ENCODE results near the gene ZNF592. TPM values are rescaled to one million over a fixed set of nuclear protein-coding genes. Genes with fewer than 3 reads are reported as not detected.

Gene ZNF592
- polyA plus RNA-seq, 3 donors = 26.8 to 28.4 (median 27.8) TPM

- DNase-seq (ENCODE audit: low read depth in 3 of 3, low spot score in 2 of 3) = no peak
Observed at GRCh38 chr15:84824260-84825007, 76.0 kb downstream of the ZNF592 start.

GRCh38 chr15:84826369-84826823 lies 78.0 kb downstream of the ZNF592 start:
- no peak for DNase-seq (ENCODE audit: low read depth in 3 of 3, low spot score in 2 of 3)

DNA sequence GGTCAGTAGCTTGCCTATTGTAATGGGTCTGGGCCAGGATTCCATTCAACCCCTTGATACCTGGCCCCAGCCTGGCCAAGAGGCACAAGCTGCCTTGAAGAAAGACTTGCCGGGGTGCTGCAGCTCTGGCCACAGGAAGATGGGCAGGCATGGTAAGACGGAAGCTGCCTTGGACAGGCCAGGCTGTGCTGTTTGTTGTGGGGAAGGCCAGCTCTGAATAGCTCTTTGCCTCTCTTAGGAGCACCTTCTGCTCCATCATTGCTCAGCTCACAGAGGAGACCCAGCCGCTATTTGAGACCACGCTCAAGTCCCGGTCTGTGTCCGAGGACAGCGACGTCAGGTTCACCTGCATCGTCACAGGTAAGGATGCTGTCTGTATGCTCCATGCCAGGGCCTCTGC lies 78.9 kb downstream of the ZNF592 start:
- DNase-seq (ENCODE audit: low read depth in 3 of 3, low spot score in 2 of 3) = no peak

DNA sequence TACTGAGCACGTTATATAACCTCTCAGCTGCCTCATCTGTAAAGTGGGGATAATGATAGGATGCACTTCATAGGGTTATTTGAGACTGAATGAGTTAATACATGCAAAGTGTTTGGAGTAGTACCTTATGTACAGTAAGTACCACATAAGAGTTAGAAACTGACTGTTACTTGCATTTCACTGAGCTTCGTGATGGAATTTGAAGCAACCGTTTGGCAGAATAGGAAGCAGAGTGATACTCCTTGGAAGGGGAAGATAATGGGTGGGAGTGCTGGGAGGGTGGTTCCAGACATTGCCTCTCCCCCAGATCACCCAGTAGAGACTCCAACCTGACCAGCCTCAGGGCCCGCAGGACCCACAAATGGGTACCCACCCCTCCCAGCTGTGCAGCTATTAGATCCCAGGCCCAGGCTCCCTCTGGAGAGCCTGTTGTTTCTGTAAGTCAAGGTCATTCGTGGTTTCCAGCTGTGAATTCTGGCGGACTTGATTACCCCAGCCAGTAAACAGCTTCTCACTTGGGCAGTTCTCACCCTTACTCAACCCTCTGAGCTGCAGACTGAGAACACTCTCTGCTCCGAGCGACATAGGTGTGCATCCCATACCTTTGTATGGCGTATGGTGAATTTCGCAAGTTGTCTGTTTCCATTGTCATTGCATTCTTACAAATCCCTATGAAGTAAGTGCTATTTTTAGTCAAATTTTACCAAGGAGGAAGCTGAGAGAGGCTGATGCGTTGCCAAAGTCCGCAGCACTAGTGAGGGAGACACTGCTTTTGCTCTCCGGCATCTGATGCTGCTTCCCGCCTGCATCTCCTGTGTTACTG lies 79.9 kb downstream of the ZNF592 start:
- no peak for DNase-seq (ENCODE audit: low read depth in 3 of 3, low spot score in 2 of 3)

GRCh38 chr15:84829428-84829827 lies 81.0 kb downstream of the ZNF592 start:
- no peak for DNase-seq (ENCODE audit: low read depth in 3 of 3, low spot score in 2 of 3)

- no peak for DNase-seq (ENCODE audit: low read depth in 3 of 3, low spot score in 2 of 3)
Observed at GRCh38 chr15:84830036-84830435, 81.6 kb downstream of the ZNF592 start.

DNA sequence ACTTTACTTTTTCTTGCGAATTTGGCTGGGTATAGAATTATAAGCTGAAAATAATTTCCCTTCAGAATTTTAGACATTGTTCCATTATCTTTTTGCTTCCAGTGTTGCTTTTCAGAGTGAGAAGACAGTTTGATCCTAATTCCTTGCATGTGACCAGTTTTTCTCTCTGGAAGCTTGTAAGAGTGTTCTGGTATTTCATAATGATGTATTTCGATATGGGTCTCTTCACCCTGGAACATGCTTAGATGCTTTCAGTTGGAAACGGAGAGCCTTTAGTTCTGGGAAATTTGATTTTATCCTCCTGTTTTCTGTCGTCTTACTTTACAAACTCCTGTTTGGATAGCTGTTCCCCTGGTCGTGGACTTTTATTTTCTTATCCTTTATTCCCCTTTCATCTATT lies 82.6 kb downstream of the ZNF592 start:
- no peak for DNase-seq (ENCODE audit: low read depth in 3 of 3, low spot score in 2 of 3)

DNA sequence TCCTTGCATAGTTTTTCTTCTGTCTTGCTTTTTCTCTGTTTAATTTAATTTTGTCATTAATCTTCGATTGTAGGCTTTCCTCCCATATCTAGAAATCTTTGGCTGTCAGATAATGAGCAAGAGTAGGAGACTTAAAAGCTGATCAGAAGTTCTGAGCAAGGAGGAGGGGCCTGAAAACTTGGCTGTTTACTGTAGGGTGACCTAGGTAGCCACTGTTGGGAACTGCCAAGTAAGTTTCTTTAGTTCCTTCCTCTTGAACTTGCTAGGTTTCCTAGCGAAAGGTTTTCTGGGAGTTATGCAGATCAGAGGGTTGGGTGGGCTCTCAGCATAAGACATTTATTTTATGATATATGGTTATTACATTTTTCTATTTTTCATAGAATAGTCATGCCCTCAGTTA lies 83.2 kb downstream of the ZNF592 start:
- DNase-seq (ENCODE audit: low read depth in 3 of 3, low spot score in 2 of 3) = no peak

GRCh38 chr15:84832448-84833040 lies 84.2 kb downstream of the ZNF592 start:
- no peak for DNase-seq (ENCODE audit: low read depth in 3 of 3, low spot score in 2 of 3)

- DNase-seq (ENCODE audit: low read depth in 3 of 3, low spot score in 2 of 3) = no peak
Observed at GRCh38 chr15:84833447-84834228, 85.2 kb downstream of the ZNF592 start.

GRCh38 chr15:84834229-84834955 lies 86.0 kb downstream of the ZNF592 start:
- DNase-seq (ENCODE audit: low read depth in 3 of 3, low spot score in 2 of 3) = no peak

DNA sequence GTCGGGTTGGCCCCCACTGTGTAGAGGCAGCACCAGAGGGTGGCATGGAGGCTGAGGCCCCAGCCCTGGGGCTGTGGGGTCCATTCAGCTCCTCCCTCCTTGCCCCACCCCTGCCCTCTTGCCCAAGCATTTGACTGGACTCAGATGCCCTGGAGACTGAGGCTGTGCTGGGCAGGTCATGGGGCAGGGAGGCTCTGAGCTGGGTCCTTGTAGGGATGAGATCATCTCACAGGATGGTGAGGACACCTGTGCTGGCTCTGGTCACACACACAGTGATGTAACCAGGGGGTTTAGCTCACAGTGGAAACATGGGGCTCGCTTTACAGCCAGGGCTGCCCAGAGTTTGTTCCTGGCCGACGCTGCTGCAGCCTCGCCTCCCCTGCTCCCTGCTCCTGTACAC lies 86.6 kb downstream of the ZNF592 start:
- DNase-seq (ENCODE audit: low read depth in 3 of 3, low spot score in 2 of 3) = no peak

GRCh38 chr15:84835661-84836337 lies 87.4 kb downstream of the ZNF592 start:
- no peak for DNase-seq (ENCODE audit: low read depth in 3 of 3, low spot score in 2 of 3)

DNA sequence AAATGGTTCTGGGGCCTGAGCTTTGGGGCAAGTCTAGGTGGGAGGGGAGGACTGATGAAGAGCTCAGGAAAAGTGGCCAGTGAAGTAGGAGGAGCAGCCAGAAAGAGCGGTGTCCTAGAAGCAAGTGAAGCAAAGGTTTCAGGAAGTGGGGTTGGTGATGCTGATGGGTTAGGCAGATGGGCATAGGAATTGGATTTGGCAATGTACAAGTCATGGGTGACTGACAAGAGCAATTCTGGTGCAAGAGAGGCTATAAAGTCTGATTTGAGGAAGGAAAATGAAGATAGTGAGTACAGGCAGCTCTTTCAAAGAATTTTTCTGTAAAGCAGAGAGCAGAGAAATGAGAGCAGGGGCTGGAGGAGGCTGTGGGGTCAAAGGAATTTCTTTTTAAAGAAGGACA lies 88.5 kb downstream of the ZNF592 start:
- no peak for DNase-seq (ENCODE audit: low read depth in 3 of 3, low spot score in 2 of 3)

GRCh38 chr15:84839714-84840113 lies 91.3 kb downstream of the ZNF592 start:
- DNase-seq (ENCODE audit: low read depth in 3 of 3, low spot score in 2 of 3) = no peak

GRCh38 chr15:84840255-84840654 lies 91.9 kb downstream of the ZNF592 start:
- DNase-seq (ENCODE audit: low read depth in 3 of 3, low spot score in 2 of 3) = no peak

DNA sequence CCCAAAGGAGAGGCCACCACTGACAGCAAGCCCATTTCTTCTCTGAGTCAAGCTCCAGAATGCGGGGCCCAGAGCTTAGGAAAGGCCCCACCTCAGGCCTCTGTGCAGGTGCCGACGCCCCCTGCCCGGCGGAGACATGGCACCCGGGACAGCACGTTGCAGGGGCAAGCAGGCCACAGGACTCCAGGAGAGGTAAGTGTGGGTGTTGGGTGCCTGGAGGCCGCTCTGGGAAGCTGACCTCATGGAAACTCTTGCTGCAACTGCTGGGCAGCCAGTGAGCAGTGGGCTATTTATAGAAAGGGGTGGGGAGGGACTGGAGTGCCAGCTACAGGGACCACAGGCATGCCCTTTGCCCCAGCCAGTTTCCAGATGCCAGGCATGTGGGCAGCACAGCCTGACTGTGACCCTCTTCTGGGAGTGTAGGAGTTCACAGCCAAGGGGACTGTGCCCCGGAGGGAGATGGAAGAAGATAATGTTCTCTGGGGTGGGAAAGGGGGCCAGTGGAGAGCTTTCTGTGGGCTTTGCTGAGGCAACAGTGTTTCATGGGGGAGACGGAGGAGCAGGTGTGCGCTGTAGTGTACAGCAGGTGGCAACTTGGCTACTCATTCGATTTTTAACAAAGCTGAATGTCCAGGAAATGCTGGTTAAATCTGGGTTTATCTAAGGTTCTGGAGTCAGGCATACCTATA lies 92.5 kb downstream of the ZNF592 start:
- no peak for DNase-seq (ENCODE audit: low read depth in 3 of 3, low spot score in 2 of 3)

- DNase-seq (ENCODE audit: low read depth in 3 of 3, low spot score in 2 of 3) = no peak
Observed at GRCh38 chr15:84842781-84843180, 94.4 kb downstream of the ZNF592 start.

- no peak for DNase-seq (ENCODE audit: low read depth in 3 of 3, low spot score in 2 of 3)
Observed at GRCh38 chr15:84844964-84845363, 96.6 kb downstream of the ZNF592 start.

Data from right renal cortex interstitium (tissue), 3 donors.